ENCODE results near the gene INPP4B. TPM values are rescaled to one million over a fixed set of nuclear protein-coding genes. Genes with fewer than 3 reads are reported as not detected.

INPP4B gene
- total and polyA plus RNA-seq, 2 of the 4 experiments (the other 2 are of a cell fraction): 1.8 to 14.0 TPM

GRCh38 chr4:142858446-142858845 lies 12.3 kb upstream of the INPP4B start:
- ATAC-seq (ENCODE audit: low read depth) (no peak), DNase-seq (no peak)
- Histone ChIP-seq H3K4ac (ENCODE audit: low read depth, low read length) (no peak overlapping the region), H2AK9ac (replicated peaks; ENCODE audit: low read depth, low read length, poor library complexity) (no peak overlapping the region), H3K18ac (ENCODE audit: low read depth, low read length) (no peak overlapping the region), H2AFZ (replicated peaks; ENCODE audit: low read length, poor library complexity) (no peak overlapping the region), H4K20me1 (ENCODE audit: insufficient read depth, low read length) (no peaks in the 10 kb centered on the region), H2BK15ac (ENCODE audit: low read depth, low read length) (no peak overlapping the region), H2BK5ac (ENCODE audit: low read depth, low read length, poor library complexity, severe bottlenecking) (no peak overlapping the region), H3K56ac (ENCODE audit: extremely low read depth, insufficient read depth, low read length) (no peak overlapping the region), H3K27ac (ENCODE audit: insufficient read depth, low read length) (no peak overlapping the region), H3K4me1 (ENCODE audit: control insufficient read depth, insufficient read depth, low read length) (peaks cover 7% of the 10 kb centered on the region), H4K91ac (ENCODE audit: insufficient read depth, low read depth, low read length) (no peak overlapping the region), H3K14ac (replicated peaks; ENCODE audit: low read depth, low read length) (no peak overlapping the region), H3K9ac (ENCODE audit: low read depth, low read length) (no peak overlapping the region), H2BK120ac (ENCODE audit: low read depth, low read length) (no peak overlapping the region), H4K5ac (ENCODE audit: low read depth, low read length) (no peak overlapping the region), H3K4me3 (ENCODE audit: insufficient read depth, low read depth, low read length) (no peak overlapping the region), H4K8ac (ENCODE audit: low read depth in 2 of 2, low read length in 2 of 2) (no peak overlapping the region), H3K27me3 (ENCODE audit: control insufficient read depth, insufficient read depth, low read length) (no peaks in the 10 kb centered on the region), H3K23ac (ENCODE audit: low read depth, low read length) (no peak overlapping the region), H3K79me1 (ENCODE audit: low read depth in 1 of 2, low read length in 2 of 2) (no peaks in the 10 kb centered on the region), H3K9me1 (ENCODE audit: insufficient read depth, low read length) (no peaks in the 10 kb centered on the region), H3K9me3 (ENCODE audit: control insufficient read depth, insufficient read depth, low read length) (no peaks in the 10 kb centered on the region), H3K4me2 (ENCODE audit: low read depth, low read length) (no peak overlapping the region), H2BK20ac (ENCODE audit: low read depth, low read length) (no peak overlapping the region), H3K36me3 (ENCODE audit: control insufficient read depth, insufficient read depth, low read length) (no peaks in the 10 kb centered on the region), H2AK5ac (ENCODE audit: low read depth, low read length) (no peak overlapping the region)
- WGBS, 2 experiments (ENCODE audit: extremely low coverage in 2 of 2, insufficient read length in 1 of 2): no CpG with 5 or more reads among the region's 3 CpGs
- POLR2A ChIA-PET (ENCODE audit: unreplicated experiment): no interaction called here
- dilution Hi-C loops (cut with HindIII; ENCODE audit: low sequenced_read_pairs, unreplicated experiment): no loop called here
- BruUV-seq (replicated peaks): no TSS peak
- TF ChIP-seq CTCF (conservative IDR thresholded peaks at IDR 0.05; ENCODE audit: low read depth, low read length) (no peak), CEBPB (IDR thresholded peaks at IDR 0.05; ENCODE audit: low read depth, low read length) (no peak), USF2 (IDR thresholded peaks at IDR 0.05; ENCODE audit: low read depth, low read length) (no peak), CHD1 (IDR thresholded peaks at IDR 0.05; ENCODE audit: low read depth, low read length) (no peak), POLR2A (IDR thresholded peaks at IDR 0.05; ENCODE audit: low read depth, low read length) (no peak), ELK1 (IDR thresholded peaks at IDR 0.05; ENCODE audit: borderline replicate concordance, low read depth, low read length) (no peak), RCOR1 (IDR thresholded peaks at IDR 0.05; ENCODE audit: insufficient replicate concordance, low read length) (no peak), RAD21 (IDR thresholded peaks at IDR 0.05; ENCODE audit: low read length) (no peak), RFX5 (IDR thresholded peaks at IDR 0.05; ENCODE audit: low read depth, low read length) (no peak), FOS (IDR thresholded peaks at IDR 0.05; ENCODE audit: low read depth, low read length) (no peak)
- CTCF ChIA-PET: no interaction called here
- intact Hi-C loops (cut with micrococcal nuclease): no loop called here
- in situ Hi-C loops (cut with MboI; ENCODE audit: low sequenced_read_pairs): no loop called here
